ENCODE data around the gene AFF4. TPM values are rescaled to one million over a fixed set of nuclear protein-coding genes. Genes with fewer than 3 reads are reported as not detected.

The AFF4 gene
- polyA plus RNA-seq (2012; ENCODE audit: insufficient read length, low read depth), result 26.4 TPM

GRCh38 chr5:132963171-132964104, at the start of gene AFF4:
Gene AFF4, minus strand, starts transcription at chr5:132963634. Its CDS starts 26,445 bp downstream, at chr5:132937189.
- TF ChIP-seq REST (IDR thresholded peaks at IDR 0.05; ENCODE audit: insufficient read depth in 1 of 2, low read depth in 2 of 2, low read length in 2 of 2) (no peak), POLR2AphosphoS5 (IDR thresholded peaks at IDR 0.05; ENCODE audit: low read depth, low read length) (peak; percentile 89), FOXP2 (optimal IDR thresholded peaks at IDR 0.05; ENCODE audit: borderline replicate concordance, extremely low read depth, extremely low read length, insufficient read depth) (peak; percentile 79), SIN3A (IDR thresholded peaks at IDR 0.05; ENCODE audit: borderline replicate concordance, insufficient read depth, low read length) (no peak), TAF1 (IDR thresholded peaks at IDR 0.05; ENCODE audit: borderline replicate concordance, insufficient read depth, low read length) (peak; percentile 76; the same call in 1 of the 2 replicates)

GRCh38 chr5:133006653-133007052, 43.2 kb upstream of the AFF4 start:
- TF ChIP-seq REST (IDR thresholded peaks at IDR 0.05; ENCODE audit: insufficient read depth in 1 of 2, low read depth in 2 of 2, low read length in 2 of 2), result no peak
- TF ChIP-seq TAF1 (IDR thresholded peaks at IDR 0.05; ENCODE audit: borderline replicate concordance, insufficient read depth, low read length), result no peak
- TF ChIP-seq SIN3A (IDR thresholded peaks at IDR 0.05; ENCODE audit: borderline replicate concordance, insufficient read depth, low read length), result no peak
- no peak for TF ChIP-seq POLR2AphosphoS5 (IDR thresholded peaks at IDR 0.05; ENCODE audit: low read depth, low read length)

GRCh38 chr5:132999246-132999645, 35.8 kb upstream of the AFF4 start:
- TF ChIP-seq FOXP2 (optimal IDR thresholded peaks at IDR 0.05; ENCODE audit: borderline replicate concordance, extremely low read depth, extremely low read length, insufficient read depth) (no peak), POLR2AphosphoS5 (IDR thresholded peaks at IDR 0.05; ENCODE audit: low read depth, low read length) (no peak), SIN3A (IDR thresholded peaks at IDR 0.05; ENCODE audit: borderline replicate concordance, insufficient read depth, low read length) (no peak), TAF1 (IDR thresholded peaks at IDR 0.05; ENCODE audit: borderline replicate concordance, insufficient read depth, low read length) (no peak), REST (IDR thresholded peaks at IDR 0.05; ENCODE audit: insufficient read depth in 1 of 2, low read depth in 2 of 2, low read length in 2 of 2) (no peak)

- TF ChIP-seq FOXP2 (optimal IDR thresholded peaks at IDR 0.05; ENCODE audit: borderline replicate concordance, extremely low read depth, extremely low read length, insufficient read depth) (no peak), REST (IDR thresholded peaks at IDR 0.05; ENCODE audit: insufficient read depth in 1 of 2, low read depth in 2 of 2, low read length in 2 of 2) (no peak), SIN3A (IDR thresholded peaks at IDR 0.05; ENCODE audit: borderline replicate concordance, insufficient read depth, low read length) (no peak), TAF1 (IDR thresholded peaks at IDR 0.05; ENCODE audit: borderline replicate concordance, insufficient read depth, low read length) (no peak), POLR2AphosphoS5 (IDR thresholded peaks at IDR 0.05; ENCODE audit: low read depth, low read length) (no peak)
Observed at GRCh38 chr5:132998556-132998955, 35.1 kb upstream of the AFF4 start.

All from PFSK-1 (cell line).